Measurements from ENCODE around the gene FSIP1. TPM values are rescaled to one million over a fixed set of nuclear protein-coding genes. Genes with fewer than 3 reads are reported as not detected.

FSIP1 gene
- total RNA-seq, 4 donors from 2014 or later = 0.38 to 0.91 (median 0.57) TPM; not detected in 1

DNA sequence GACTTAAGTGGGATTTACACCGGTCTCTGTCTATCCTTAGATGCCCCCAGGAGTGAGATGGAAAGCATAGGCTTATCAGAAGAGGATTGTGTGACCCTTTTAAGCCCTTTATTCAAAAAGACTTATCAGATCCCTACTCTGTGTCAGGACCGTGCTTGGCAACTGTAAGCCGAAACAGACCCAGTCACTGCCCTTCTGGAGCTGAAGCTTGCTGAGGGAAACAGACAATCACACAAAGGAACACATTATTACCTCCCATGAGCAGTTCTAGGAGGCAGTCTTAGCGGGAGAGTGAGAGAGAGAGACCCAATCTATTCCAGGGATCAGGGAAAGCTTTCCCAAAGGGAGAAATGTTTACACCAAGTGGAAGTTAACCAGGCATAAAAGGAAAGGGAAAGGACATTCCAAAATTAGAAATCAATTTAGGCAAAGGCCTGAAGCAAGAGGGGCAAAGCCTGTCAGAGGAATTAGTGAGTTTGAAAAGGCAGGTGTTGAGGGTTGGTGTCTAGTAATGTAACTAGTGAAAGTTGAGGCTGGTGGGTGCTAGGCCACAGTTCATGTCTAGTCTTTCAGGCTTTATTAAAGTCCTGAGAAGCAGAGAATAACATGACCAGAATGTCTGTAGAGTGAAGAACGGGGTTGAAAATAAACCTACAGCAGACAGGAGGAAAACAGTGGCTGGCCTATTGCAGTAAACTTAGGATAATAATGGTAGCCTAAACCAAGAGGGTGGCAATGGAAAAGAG is 115.1 kb downstream of the FSIP1 start:
- 81 to 86% methylated on average over 5 of the region's 5 CpGs for WGBS, 2 donors
- no peak for DNase-seq
- H3K4me1 ChIP-seq = no peaks in the 10 kb centered on the region
- TF ChIP-seq POLR2A (IDR thresholded peaks at IDR 0.05) = no peak
- TF ChIP-seq, protein P1, sequence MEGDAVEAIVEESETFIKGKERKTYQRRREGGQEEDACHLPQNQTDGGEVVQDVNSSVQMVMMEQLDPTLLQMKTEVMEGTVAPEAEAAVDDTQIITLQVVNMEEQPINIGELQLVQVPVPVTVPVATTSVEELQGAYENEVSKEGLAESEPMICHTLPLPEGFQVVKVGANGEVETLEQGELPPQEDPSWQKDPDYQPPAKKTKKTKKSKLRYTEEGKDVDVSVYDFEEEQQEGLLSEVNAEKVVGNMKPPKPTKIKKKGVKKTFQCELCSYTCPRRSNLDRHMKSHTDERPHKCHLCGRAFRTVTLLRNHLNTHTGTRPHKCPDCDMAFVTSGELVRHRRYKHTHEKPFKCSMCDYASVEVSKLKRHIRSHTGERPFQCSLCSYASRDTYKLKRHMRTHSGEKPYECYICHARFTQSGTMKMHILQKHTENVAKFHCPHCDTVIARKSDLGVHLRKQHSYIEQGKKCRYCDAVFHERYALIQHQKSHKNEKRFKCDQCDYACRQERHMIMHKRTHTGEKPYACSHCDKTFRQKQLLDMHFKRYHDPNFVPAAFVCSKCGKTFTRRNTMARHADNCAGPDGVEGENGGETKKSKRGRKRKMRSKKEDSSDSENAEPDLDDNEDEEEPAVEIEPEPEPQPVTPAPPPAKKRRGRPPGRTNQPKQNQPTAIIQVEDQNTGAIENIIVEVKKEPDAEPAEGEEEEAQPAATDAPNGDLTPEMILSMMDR (IDR thresholded peaks at IDR 0.05) = no peak
- no peaks in the 10 kb centered on the region for H3K27me3 ChIP-seq
- H3K27ac ChIP-seq = no peak overlapping the region
- no peaks in the 10 kb centered on the region for H3K9me3 ChIP-seq
- intact Hi-C loops (cut with DNase I) = no loop called here
- H3K4me3 ChIP-seq = no peak overlapping the region
- no peaks in the 10 kb centered on the region for H3K36me3 ChIP-seq

- Histone ChIP-seq H3K36me3 (no peaks in the 10 kb centered on the region), H3K4me3 (no peak overlapping the region), H3K27ac (no peak overlapping the region), H3K9me3 (no peaks in the 10 kb centered on the region), H3K4me1 (no peaks in the 10 kb centered on the region), H3K27me3 (no peaks in the 10 kb centered on the region)
- TF ChIP-seq, protein P1 (IDR thresholded peaks at IDR 0.05) = no peak
- no peak for TF ChIP-seq POLR2A (IDR thresholded peaks at IDR 0.05)
- DNase-seq = no peak
- intact Hi-C loops (cut with DNase I) = no loop called here
- WGBS, 2 donors = 86 to 93% methylated on average over 3 of the region's 3 CpGs
Measured at GRCh38 chr15:39666677-39667076, 116.0 kb downstream of the FSIP1 start.

DNA sequence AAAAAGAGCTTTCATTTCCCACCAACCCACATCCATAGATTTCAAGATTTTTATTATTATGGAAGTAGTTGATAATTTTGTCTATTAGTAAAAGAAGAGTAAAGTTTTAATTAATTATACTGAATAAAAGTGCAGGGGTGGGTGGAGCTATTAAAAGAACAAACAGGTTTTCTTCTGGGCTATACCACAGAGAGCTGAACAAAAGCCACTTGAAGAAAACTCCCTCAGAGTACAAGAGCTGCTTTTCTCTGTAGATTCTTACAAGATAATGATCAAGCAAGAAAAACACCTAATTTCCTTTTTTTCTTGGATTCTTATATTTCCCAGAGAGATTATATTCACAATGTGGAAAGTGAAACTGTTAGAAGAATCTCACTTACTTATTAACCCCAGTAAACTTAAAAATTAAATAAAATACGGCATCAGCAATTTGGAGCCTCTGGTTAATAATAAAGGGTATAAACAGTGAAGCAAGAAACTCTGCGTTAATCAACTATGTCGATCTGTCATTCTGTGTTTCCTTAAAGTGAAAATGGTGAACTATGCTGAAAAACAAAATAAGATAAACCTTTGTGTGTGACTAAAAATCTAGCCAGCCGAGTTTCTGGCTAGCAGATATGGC is 116.9 kb downstream of the FSIP1 start:
- no peaks in the 10 kb centered on the region for H3K27me3 ChIP-seq
- no peaks in the 10 kb centered on the region for H3K9me3 ChIP-seq
- no peak for TF ChIP-seq POLR2A (IDR thresholded peaks at IDR 0.05)
- TF ChIP-seq, protein P1 (IDR thresholded peaks at IDR 0.05) = no peak
- no peaks in the 10 kb centered on the region for H3K4me1 ChIP-seq
- 53 to 79% methylated on average over 4 of the region's 4 CpGs for WGBS, 2 donors
- no peak for DNase-seq
- intact Hi-C loops (cut with DNase I) = no loop called here
- H3K27ac ChIP-seq = no peak overlapping the region
- no peak overlapping the region for H3K4me3 ChIP-seq
- H3K36me3 ChIP-seq = no peaks in the 10 kb centered on the region

DNA sequence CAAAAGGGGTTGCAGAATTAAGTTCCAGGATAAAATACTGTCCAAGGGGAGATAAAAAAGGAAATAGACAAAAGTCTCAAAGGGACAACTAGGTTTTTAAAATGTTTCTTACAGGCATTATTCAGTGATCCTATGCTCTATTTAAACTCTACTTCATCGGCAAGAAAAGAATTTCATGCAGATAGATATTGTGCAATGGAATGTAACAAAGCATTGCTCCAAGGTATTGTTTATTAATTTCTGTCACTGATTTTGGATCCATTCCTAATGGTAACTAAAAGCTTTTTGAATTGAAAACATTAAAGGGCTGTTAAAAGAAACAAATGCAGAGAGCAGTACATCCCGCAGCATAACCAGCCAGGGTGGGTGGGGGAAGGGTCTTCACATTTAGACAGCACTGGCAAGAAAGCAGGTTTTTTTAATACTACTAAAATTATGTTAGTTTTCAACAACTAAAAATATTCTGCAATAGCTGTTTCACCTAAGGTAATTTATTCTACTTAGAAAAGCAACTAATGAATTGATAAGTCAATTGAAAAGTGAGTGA is 118.9 kb downstream of the FSIP1 start:
- Histone ChIP-seq H3K4me1 (no peaks in the 10 kb centered on the region), H3K27ac (no peak overlapping the region), H3K27me3 (no peaks in the 10 kb centered on the region), H3K36me3 (no peaks in the 10 kb centered on the region), H3K9me3 (no peaks in the 10 kb centered on the region), H3K4me3 (no peak overlapping the region)
- intact Hi-C loops (cut with DNase I) = no loop called here
- 61 to 65% methylated on average over 2 of the region's 2 CpGs for WGBS, 2 donors
- no peak for DNase-seq
- no peak for TF ChIP-seq POLR2A (IDR thresholded peaks at IDR 0.05)
- TF ChIP-seq, protein P1 (IDR thresholded peaks at IDR 0.05) = no peak

- no peaks in the 10 kb centered on the region for H3K4me1 ChIP-seq
- no peaks in the 10 kb centered on the region for H3K27me3 ChIP-seq
- no peaks in the 10 kb centered on the region for H3K9me3 ChIP-seq
- intact Hi-C loops (cut with DNase I) = no loop called here
- DNase-seq = no peak
- TF ChIP-seq, protein P1 (IDR thresholded peaks at IDR 0.05) = no peak
- TF ChIP-seq POLR2A (IDR thresholded peaks at IDR 0.05) = no peak
- no peak overlapping the region for H3K27ac ChIP-seq
- no peaks in the 10 kb centered on the region for H3K36me3 ChIP-seq
- no peak overlapping the region for H3K4me3 ChIP-seq
Measured at GRCh38 chr15:39661776-39662175, 120.9 kb downstream of the FSIP1 start.
